ENCODE results near the gene CYP11A1.

GRCh38 chr15:74396445-74397238, 29.2 kb upstream of the CYP11A1 start:
- TF ChIP-seq CTCF (IDR thresholded peaks at IDR 0.05 in 4 of 5, conservative IDR thresholded peaks at IDR 0.05 in 1 of 5): no peak
- TF ChIP-seq POLR2A (IDR thresholded peaks at IDR 0.05): no peak

All from gastrocnemius medialis (tissue), 4 donors.